ENCODE data around the gene INCENP.

The INCENP gene

GRCh38 chr11:62169448-62169847 lies 45.6 kb downstream of the INCENP start:
- no peak for DNase-seq
- Histone ChIP-seq H3K4me3 (ENCODE audit: insufficient read depth, low read depth, low read length, poor library complexity, severe bottlenecking) (no peak overlapping the region), H3K36me3 (ENCODE audit: control insufficient read depth, insufficient read depth, low read length) (no peaks in the 10 kb centered on the region), H3K4me1 (ENCODE audit: control insufficient read depth, insufficient read depth, low read length, poor library complexity, severe bottlenecking) (no peaks in the 10 kb centered on the region), H3K27me3 (replicated peaks; ENCODE audit: control insufficient read depth, insufficient read depth, low read length, poor library complexity, severe bottlenecking) (peaks cover 6% of the 10 kb centered on the region), H3K9me3 (ENCODE audit: control insufficient read depth, low read length) (no peaks in the 10 kb centered on the region), H3K27ac (ENCODE audit: insufficient read depth, low read length, poor library complexity, severe bottlenecking) (no peak overlapping the region)

- peaks cover 6% of the 10 kb centered on the region for H3K27me3 ChIP-seq (replicated peaks; ENCODE audit: control insufficient read depth, insufficient read depth, low read length, poor library complexity, severe bottlenecking)
- no peak for DNase-seq
- H3K4me1 ChIP-seq (ENCODE audit: control insufficient read depth, insufficient read depth, low read length, poor library complexity, severe bottlenecking), result no peaks in the 10 kb centered on the region
These were observed 46.1 kb downstream of the INCENP start for GRCh38 chr11:62169935-62170334.

GRCh38 chr11:62171261-62171723 lies 47.5 kb downstream of the INCENP start:
- Histone ChIP-seq H3K36me3 (ENCODE audit: control insufficient read depth, insufficient read depth, low read length) (no peaks in the 10 kb centered on the region), H3K27me3 (replicated peaks; ENCODE audit: control insufficient read depth, insufficient read depth, low read length, poor library complexity, severe bottlenecking) (no peaks in the 10 kb centered on the region)

More at GRCh38 chr11:62169935-62170334, 46.1 kb downstream of the INCENP start:
- H3K4me3 ChIP-seq (ENCODE audit: insufficient read depth, low read depth, low read length, poor library complexity, severe bottlenecking), result no peak overlapping the region
- no peak overlapping the region for H3K27ac ChIP-seq (ENCODE audit: insufficient read depth, low read length, poor library complexity, severe bottlenecking)
- H3K9me3 ChIP-seq (ENCODE audit: control insufficient read depth, low read length), result no peaks in the 10 kb centered on the region
- no peaks in the 10 kb centered on the region for H3K36me3 ChIP-seq (ENCODE audit: control insufficient read depth, insufficient read depth, low read length)

GRCh38 chr11:62172294-62172693 lies 48.5 kb downstream of the INCENP start:
- Histone ChIP-seq H3K36me3 (ENCODE audit: control insufficient read depth, insufficient read depth, low read length) (no peaks in the 10 kb centered on the region), H3K4me3 (ENCODE audit: insufficient read depth, low read depth, low read length, poor library complexity, severe bottlenecking) (no peak overlapping the region), H3K4me1 (ENCODE audit: control insufficient read depth, insufficient read depth, low read length, poor library complexity, severe bottlenecking) (no peaks in the 10 kb centered on the region), H3K27me3 (replicated peaks; ENCODE audit: control insufficient read depth, insufficient read depth, low read length, poor library complexity, severe bottlenecking) (no peaks in the 10 kb centered on the region), H3K9me3 (ENCODE audit: control insufficient read depth, low read length) (no peaks in the 10 kb centered on the region), H3K27ac (ENCODE audit: insufficient read depth, low read length, poor library complexity, severe bottlenecking) (no peak overlapping the region)
- DNase-seq, result no peak

More at GRCh38 chr11:62171261-62171723, 47.5 kb downstream of the INCENP start:
- Histone ChIP-seq H3K4me1 (ENCODE audit: control insufficient read depth, insufficient read depth, low read length, poor library complexity, severe bottlenecking) (no peaks in the 10 kb centered on the region), H3K4me3 (ENCODE audit: insufficient read depth, low read depth, low read length, poor library complexity, severe bottlenecking) (no peak overlapping the region), H3K27ac (ENCODE audit: insufficient read depth, low read length, poor library complexity, severe bottlenecking) (no peak overlapping the region), H3K9me3 (ENCODE audit: control insufficient read depth, low read length) (no peaks in the 10 kb centered on the region)
- peak; percentile 7 to 54 (median 27) for DNase-seq

GRCh38 chr11:62176766-62177165 lies 53.0 kb downstream of the INCENP start:
- Histone ChIP-seq H3K27ac (ENCODE audit: insufficient read depth, low read length, poor library complexity, severe bottlenecking) (no peak overlapping the region), H3K27me3 (replicated peaks; ENCODE audit: control insufficient read depth, insufficient read depth, low read length, poor library complexity, severe bottlenecking) (no peaks in the 10 kb centered on the region), H3K9me3 (ENCODE audit: control insufficient read depth, low read length) (no peaks in the 10 kb centered on the region), H3K36me3 (ENCODE audit: control insufficient read depth, insufficient read depth, low read length) (no peaks in the 10 kb centered on the region), H3K4me1 (ENCODE audit: control insufficient read depth, insufficient read depth, low read length, poor library complexity, severe bottlenecking) (no peaks in the 10 kb centered on the region), H3K4me3 (ENCODE audit: insufficient read depth, low read depth, low read length, poor library complexity, severe bottlenecking) (no peak overlapping the region)
- DNase-seq, result no peak

- H3K9me3 ChIP-seq (ENCODE audit: control insufficient read depth, low read length), result no peaks in the 10 kb centered on the region
- no peaks in the 10 kb centered on the region for H3K4me1 ChIP-seq (ENCODE audit: control insufficient read depth, insufficient read depth, low read length, poor library complexity, severe bottlenecking)
- H3K4me3 ChIP-seq (ENCODE audit: insufficient read depth, low read depth, low read length, poor library complexity, severe bottlenecking), result no peak overlapping the region
- H3K36me3 ChIP-seq (ENCODE audit: control insufficient read depth, insufficient read depth, low read length), result no peaks in the 10 kb centered on the region
- no peaks in the 10 kb centered on the region for H3K27me3 ChIP-seq (replicated peaks; ENCODE audit: control insufficient read depth, insufficient read depth, low read length, poor library complexity, severe bottlenecking)
- DNase-seq, result no peak
- no peak overlapping the region for H3K27ac ChIP-seq (ENCODE audit: insufficient read depth, low read length, poor library complexity, severe bottlenecking)
These were observed 56.2 kb downstream of the INCENP start for GRCh38 chr11:62179995-62180394.

GRCh38 chr11:62181097-62181496 lies 57.3 kb downstream of the INCENP start:
- H3K9me3 ChIP-seq (ENCODE audit: control insufficient read depth, low read length), result no peaks in the 10 kb centered on the region
- H3K4me1 ChIP-seq (ENCODE audit: control insufficient read depth, insufficient read depth, low read length, poor library complexity, severe bottlenecking), result no peaks in the 10 kb centered on the region
- no peaks in the 10 kb centered on the region for H3K27me3 ChIP-seq (replicated peaks; ENCODE audit: control insufficient read depth, insufficient read depth, low read length, poor library complexity, severe bottlenecking)
- H3K27ac ChIP-seq (ENCODE audit: insufficient read depth, low read length, poor library complexity, severe bottlenecking), result no peak overlapping the region
- no peak overlapping the region for H3K4me3 ChIP-seq (ENCODE audit: insufficient read depth, low read depth, low read length, poor library complexity, severe bottlenecking)
- no peak for DNase-seq
- no peaks in the 10 kb centered on the region for H3K36me3 ChIP-seq (ENCODE audit: control insufficient read depth, insufficient read depth, low read length)

GRCh38 chr11:62182147-62182891 lies 58.5 kb downstream of the INCENP start:
- no peak for DNase-seq
- no peak overlapping the region for H3K4me3 ChIP-seq (ENCODE audit: insufficient read depth, low read depth, low read length, poor library complexity, severe bottlenecking)
- H3K9me3 ChIP-seq (ENCODE audit: control insufficient read depth, low read length), result no peaks in the 10 kb centered on the region
- no peaks in the 10 kb centered on the region for H3K27me3 ChIP-seq (replicated peaks; ENCODE audit: control insufficient read depth, insufficient read depth, low read length, poor library complexity, severe bottlenecking)
- no peaks in the 10 kb centered on the region for H3K4me1 ChIP-seq (ENCODE audit: control insufficient read depth, insufficient read depth, low read length, poor library complexity, severe bottlenecking)
- no peaks in the 10 kb centered on the region for H3K36me3 ChIP-seq (ENCODE audit: control insufficient read depth, insufficient read depth, low read length)
- H3K27ac ChIP-seq (ENCODE audit: insufficient read depth, low read length, poor library complexity, severe bottlenecking), result no peak overlapping the region

- H3K4me3 ChIP-seq (ENCODE audit: insufficient read depth, low read depth, low read length, poor library complexity, severe bottlenecking), result no peak overlapping the region
- H3K36me3 ChIP-seq (ENCODE audit: control insufficient read depth, insufficient read depth, low read length), result no peaks in the 10 kb centered on the region
- H3K27me3 ChIP-seq (replicated peaks; ENCODE audit: control insufficient read depth, insufficient read depth, low read length, poor library complexity, severe bottlenecking), result no peaks in the 10 kb centered on the region
- no peaks in the 10 kb centered on the region for H3K9me3 ChIP-seq (ENCODE audit: control insufficient read depth, low read length)
- DNase-seq, result no peak
- no peak overlapping the region for H3K27ac ChIP-seq (ENCODE audit: insufficient read depth, low read length, poor library complexity, severe bottlenecking)
- H3K4me1 ChIP-seq (ENCODE audit: control insufficient read depth, insufficient read depth, low read length, poor library complexity, severe bottlenecking), result no peaks in the 10 kb centered on the region
These were observed 62.4 kb downstream of the INCENP start for GRCh38 chr11:62186195-62186594.

- no peak within 1 kb of the TSS for H3K4me3 ChIP-seq (ENCODE audit: insufficient read depth, low read depth, low read length, poor library complexity, severe bottlenecking)
- DNase-seq, result no peak
- peaks cover 5% of the 10 kb centered on the region for H3K27me3 ChIP-seq (replicated peaks; ENCODE audit: control insufficient read depth, insufficient read depth, low read length, poor library complexity, severe bottlenecking)
- H3K9me3 ChIP-seq (ENCODE audit: control insufficient read depth, low read length), result no peaks in the 10 kb centered on the region
- H3K4me1 ChIP-seq (ENCODE audit: control insufficient read depth, insufficient read depth, low read length, poor library complexity, severe bottlenecking), result no peaks in the 10 kb centered on the region
- no peak within 1 kb of the TSS for H3K27ac ChIP-seq (ENCODE audit: insufficient read depth, low read length, poor library complexity, severe bottlenecking)
- no peaks in the 10 kb centered on the region for H3K36me3 ChIP-seq (ENCODE audit: control insufficient read depth, insufficient read depth, low read length)
These were observed 66.2 kb downstream of the INCENP start, which contains the start of gene SCGB1D1 for GRCh38 chr11:62190011-62190410. TSS of gene SCGB1D1 (plus strand) at chr11:62190216. CDS start at chr11:62190285, 69 bp downstream.

All from effector memory CD4-positive, alpha-beta T cell (primary cell).